HG03565 (cell line): ENCODE data around the gene CHRNG.

Source experiments
- ATAC-seq: cut with Tn5 transposase; IDR thresholded peaks from one replicate; pipeline ENCODE4 v1.9.1; 2021; ENCODE audit warnings: mild to moderate bottlenecking, moderate library complexity; ENCODE audit not compliant: unreplicated experiment

The CHRNG gene

DNA sequence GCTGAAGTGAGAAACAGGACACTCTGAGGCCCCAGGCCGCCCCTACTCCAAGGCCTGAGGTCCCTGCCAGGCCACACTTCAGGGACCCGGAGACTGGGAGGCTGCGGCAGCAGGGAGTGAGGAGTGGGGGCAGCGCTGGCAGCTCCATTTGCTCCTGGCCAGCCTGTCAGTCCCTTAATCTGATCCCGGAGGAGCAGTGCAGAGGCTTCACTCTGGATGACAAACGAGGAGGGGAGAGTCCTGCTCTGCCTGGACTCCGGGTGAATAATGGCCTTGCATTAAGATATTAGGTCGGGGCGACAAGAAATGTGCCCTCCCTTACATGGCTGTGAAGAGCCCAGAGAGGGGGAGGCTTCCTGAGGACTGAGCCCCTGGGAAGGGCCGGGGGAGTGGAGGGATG is 33.6 kb upstream of the CHRNG start:
- ATAC-seq, result no peak

- ATAC-seq, result no peak
These were observed 32.8 kb upstream of the CHRNG start for GRCh38 chr2:232506709-232507108.

- no peak for ATAC-seq
These were observed 31.2 kb upstream of the CHRNG start for GRCh38 chr2:232508251-232508650.

DNA sequence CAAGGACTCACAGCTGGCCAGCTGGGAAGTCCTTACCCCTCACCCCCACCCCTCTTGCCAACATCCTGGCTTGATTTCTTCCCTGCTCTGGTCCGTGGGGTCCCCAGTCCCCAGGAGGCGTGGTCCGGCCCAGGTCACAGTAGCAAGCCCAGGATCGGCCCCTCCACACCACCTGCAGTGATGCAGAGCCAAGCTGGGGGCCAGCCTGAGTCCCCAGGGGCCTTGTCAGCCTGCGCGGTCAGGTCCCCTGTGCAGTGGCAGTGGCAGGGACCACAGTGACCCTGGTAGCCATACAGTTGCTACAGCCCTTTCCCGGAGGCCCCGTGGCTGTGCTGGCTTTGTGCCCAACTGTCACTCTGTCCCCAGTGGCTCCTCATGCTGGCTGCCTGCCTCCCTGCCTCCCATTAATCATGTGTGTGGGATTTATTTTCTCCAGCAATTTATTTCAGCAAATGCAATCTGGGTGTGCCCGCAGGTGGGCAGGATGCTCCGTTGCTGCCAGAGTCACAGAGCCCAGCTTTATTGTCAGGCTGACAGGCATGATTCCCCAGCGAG is 28.1 kb upstream of the CHRNG start:
- ATAC-seq, result no peak

- ATAC-seq, result no peak
These were observed 26.9 kb upstream of the CHRNG start for GRCh38 chr2:232512602-232513001.

DNA sequence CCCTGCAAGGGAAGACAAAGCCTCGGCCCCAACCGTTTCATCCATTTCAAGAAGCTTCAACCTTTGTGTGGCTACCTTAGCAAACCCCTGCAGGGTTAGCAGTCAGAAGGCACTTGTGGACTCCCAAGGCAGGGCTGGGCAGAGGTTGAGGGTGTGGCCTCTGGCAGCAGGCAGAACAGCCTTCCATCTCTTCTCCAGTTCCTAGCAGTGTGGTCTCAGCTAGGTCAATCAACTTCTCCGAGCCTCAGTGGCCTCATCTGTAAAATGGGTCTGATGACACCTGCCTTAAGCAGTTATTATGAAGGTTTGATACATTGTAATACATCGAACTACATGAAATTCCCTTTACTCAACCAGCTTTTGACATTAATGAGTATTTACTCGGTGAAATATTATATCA is 26.1 kb upstream of the CHRNG start:
- no peak for ATAC-seq

DNA sequence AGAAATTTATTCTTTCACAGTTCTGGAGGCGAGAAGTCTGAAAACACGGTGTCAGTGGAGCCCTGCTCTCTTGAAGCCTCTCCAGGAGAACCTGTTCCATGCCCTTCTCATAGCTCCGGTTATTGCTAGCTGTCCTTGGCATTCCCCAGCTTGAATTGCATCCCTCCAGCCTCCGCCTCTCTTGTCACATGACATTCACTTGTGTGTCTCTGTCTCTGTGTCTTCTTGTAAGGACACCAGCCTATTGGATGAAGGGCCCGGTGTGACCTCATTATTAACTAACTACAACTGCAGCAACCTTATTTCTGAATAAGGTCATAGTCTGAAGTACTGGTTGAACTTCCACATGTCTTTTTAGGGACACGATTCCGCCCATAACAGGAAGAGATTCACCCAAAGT is 23.9 kb upstream of the CHRNG start:
- ATAC-seq, result no peak

GRCh38 chr2:232516551-232516950 is 22.9 kb upstream of the CHRNG start:
- ATAC-seq, result no peak

GRCh38 chr2:232518844-232519243 is 20.6 kb upstream of the CHRNG start:
- no peak for ATAC-seq

GRCh38 chr2:232519581-232520438 is 19.7 kb upstream of the CHRNG start, which contains the start of gene PRSS56:
PRSS56 (plus strand) TSS chr2:232520388; CDS start chr2:232520599, 211 bp downstream.
- ATAC-seq, result no peak

- no peak for ATAC-seq
These were observed 19.0 kb upstream of the CHRNG start for GRCh38 chr2:232520489-232520888.

DNA sequence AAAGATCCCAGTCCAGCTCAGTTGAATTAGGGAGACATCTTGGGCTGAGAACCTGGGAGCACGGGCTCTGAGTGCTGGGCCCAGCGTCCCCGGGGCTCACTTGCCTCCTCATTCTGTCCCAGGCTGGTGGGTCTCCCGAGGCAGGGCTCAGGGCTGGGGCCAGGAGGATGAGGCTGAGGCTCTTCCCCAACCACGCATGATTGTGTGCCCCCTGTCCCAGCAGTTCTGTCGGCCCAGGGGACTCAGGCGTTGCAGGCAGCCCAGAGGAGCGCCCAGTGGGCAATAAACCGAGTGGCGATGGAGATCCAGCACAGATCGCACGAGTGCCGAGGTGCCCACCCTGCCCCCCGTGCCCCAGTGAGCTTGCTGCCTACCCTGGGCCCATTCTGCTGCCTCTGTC is 18.4 kb upstream of the CHRNG start:
- no peak for ATAC-seq

DNA sequence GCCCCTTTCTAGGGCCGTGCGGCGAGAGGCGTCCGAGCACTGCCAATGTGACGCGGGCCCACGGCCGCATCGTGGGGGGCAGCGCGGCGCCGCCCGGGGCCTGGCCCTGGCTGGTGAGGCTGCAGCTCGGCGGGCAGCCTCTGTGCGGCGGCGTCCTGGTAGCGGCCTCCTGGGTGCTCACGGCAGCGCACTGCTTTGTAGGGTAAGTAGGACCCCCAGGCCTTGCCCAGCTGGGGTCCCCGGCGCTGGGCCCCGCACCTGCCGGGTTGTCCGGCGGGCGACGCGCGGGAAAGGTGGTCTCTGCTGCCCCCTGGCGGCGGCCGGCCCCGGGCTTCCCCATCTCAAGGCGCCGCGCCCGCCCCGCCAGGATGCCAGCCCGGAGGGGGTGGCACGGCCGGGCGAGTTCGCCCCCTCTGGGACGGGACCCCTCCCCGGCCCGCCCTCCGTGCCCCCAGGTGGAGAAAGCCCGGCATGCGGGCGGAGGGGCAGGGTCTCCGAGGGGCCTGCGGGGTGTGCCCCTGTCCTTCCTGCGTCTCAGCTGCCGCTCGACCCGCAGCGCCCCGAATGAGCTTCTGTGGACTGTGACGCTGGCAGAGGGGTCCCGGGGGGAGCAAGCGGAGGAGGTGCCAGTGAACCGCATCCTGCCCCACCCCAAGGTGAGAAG is 17.4 kb upstream of the CHRNG start:
- ATAC-seq, result no peak

DNA sequence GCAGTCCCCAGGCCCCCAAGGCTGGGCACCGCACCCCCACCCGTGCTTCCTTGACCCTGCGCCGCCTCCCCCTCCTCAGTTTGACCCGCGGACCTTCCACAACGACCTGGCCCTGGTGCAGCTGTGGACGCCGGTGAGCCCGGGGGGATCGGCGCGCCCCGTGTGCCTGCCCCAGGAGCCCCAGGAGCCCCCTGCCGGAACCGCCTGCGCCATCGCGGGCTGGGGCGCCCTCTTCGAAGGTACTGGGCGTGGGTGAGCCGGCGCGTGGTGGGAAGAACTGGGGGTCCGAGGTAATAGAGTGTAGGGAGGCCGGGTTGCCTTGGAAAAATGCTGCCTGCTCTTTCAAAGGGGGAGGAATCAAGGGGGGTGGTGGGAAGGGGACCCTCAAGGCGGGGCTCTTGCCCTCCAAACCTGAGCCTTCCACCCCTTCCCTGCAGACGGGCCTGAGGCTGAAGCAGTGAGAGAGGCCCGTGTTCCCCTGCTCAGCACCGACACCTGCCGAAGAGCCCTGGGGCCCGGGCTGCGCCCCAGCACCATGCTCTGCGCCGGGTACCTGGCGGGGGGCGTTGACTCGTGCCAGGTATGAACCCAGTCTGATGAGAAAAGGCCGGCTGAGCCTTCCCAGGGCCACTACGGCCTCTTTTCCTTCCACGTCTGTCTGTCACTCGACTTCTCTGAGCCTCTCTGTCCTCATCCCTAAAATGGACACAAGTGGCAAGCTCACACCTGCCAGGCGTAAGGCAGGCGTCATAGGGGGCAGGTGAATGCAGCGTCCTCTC is 16.7 kb upstream of the CHRNG start:
- no peak for ATAC-seq

DNA sequence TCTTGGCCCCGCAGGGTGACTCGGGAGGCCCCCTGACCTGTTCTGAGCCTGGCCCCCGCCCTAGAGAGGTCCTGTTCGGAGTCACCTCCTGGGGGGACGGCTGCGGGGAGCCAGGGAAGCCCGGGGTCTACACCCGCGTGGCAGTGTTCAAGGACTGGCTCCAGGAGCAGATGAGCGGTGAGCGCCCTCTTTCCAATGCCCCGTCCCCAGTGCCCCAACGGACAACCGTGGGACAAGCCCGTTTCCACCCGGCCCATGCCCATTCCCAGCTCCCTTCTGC is 16.1 kb upstream of the CHRNG start:
- ATAC-seq, result no peak

GRCh38 chr2:232523682-232524597 is 15.6 kb upstream of the CHRNG start:
- no peak for ATAC-seq

DNA sequence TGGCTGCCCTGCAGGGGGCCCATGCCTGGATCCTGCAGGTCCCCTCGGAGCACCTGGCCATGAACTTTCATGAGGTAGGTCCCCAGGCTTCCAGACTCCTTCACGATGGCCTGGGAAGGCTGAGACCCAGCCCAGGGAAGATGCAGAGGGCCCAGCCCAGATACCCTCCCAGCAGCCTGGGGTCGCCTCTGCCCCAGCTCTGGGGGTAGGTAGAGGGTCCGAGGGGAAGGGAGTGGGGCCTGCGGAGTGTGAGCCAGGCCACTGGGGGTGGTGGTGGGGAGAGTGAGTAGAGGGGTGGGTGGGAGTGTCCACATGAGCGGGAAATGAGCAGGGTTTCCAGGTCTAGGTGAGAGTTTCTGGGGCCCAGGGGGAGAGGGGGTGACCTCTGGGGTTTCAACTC is 14.7 kb upstream of the CHRNG start:
- ATAC-seq, result no peak

DNA sequence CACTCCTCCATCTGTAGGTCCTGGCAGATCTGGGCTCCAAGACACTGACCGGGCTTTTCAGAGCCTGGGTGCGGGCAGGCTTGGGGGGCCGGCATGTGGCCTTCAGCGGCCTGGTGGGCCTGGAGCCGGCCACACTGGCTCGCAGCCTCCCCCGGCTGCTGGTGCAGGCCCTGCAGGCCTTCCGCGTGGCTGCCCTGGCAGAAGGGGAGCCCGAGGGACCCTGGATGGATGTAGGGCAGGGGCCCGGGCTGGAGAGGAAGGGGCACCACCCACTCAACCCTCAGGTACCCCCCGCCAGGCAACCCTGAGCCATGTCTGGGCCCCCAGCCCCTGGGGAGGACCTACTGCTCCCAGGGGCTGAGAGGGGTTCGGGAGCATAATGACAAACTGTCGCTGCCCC is 14.3 kb upstream of the CHRNG start:
- no peak for ATAC-seq

DNA sequence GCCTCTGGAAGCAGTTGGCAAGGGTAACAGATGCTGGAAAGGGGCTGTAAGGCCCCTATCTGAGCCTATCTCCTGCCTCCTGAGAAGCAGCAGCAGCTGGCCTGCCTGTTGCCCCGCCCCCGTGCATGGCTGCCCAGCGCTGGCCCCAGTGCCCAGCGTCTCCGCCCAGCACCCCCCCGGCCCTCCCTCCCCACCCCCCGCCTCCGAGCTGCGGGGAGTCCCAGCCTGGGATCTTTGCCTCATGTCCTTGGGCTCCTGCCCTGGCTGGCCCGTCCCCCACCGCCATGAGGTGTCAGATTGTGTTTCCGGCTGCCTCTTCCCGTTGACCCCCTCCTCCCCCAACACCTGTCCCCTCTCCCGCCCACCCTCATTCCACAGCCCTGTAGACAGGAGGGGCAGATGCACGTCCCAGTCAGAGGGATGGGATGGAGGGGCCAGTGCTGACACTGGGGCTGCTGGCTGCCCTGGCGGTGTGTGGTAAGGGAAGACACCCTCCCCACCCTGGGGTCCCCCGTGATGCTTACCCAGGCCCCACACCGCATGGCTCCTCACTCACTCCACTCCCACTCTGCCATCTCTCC is 13.6 kb upstream of the CHRNG start, which contains the start of gene CHRND:
TSS of gene CHRND (plus strand) at position 370 of the 581 bp plus-strand sequence. CDS start at position 426, 56 bp downstream.
- ATAC-seq, result no peak

DNA sequence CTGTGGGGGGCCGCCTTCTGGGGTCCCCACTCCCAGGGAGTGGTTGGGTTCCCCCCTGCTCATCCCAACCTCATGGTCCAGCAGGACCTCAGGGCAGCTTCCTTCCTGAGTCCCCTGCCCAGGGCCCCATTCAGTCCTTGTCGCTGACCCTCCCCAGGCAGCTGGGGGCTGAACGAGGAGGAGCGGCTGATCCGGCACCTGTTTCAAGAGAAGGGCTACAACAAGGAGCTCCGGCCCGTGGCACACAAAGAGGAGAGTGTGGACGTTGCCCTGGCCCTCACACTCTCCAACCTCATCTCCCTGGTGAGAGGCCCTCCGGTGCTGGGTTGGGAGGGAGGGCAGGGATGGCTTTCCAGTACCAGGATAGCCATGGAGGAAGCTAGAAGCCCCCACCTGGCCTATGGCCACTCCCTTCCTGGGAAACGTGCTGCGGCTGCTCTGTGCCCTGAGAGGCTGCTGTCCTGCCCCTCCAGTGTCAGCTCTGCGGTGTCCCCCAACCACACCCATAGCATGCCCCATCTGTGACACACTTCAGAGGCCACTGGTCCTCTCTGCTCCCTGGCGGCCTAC is 13.0 kb upstream of the CHRNG start:
- no peak for ATAC-seq
